HepG2 (cell line): ENCODE measurements around the gene OGFOD3. TPM values are rescaled to one million over a fixed set of nuclear protein-coding genes. Genes with fewer than 3 reads are reported as not detected.

Source experiments
- CSRNP2 ChIP-seq: sonication (generic); formaldehyde crosslinking; conservative IDR thresholded peaks from 2 replicates; pipeline ENCODE4 v1.8.0; 2022; ENCODE audit warnings: low read depth, missing genetic modification reagents
- GRHL1 ChIP-seq: sonication (generic); formaldehyde crosslinking; conservative IDR thresholded peaks from 2 replicates; pipeline ENCODE4 v1.8.0; 2022; ENCODE audit warnings: missing genetic modification reagents
- SRF ChIP-seq: IDR thresholded peaks from 2 replicates; pipeline ENCODE4 v1.6.1; 2011; ENCODE audit warnings: mild to moderate bottlenecking, low read depth, low read length, moderate library complexity
- THAP11 ChIP-seq: IDR thresholded peaks from 2 replicates; pipeline ENCODE4 v1.6.1; 2016; ENCODE audit warnings: missing biosample characterization, missing genetic modification reagents
- ZBED4 ChIP-seq: sonication (generic); formaldehyde crosslinking; IDR thresholded peaks from 2 replicates; pipeline ENCODE4 v1.4.0; 2020; ENCODE audit warnings: missing genetic modification reagents, borderline replicate concordance
- ZNF101 ChIP-seq: sonication (generic); formaldehyde crosslinking; IDR thresholded peaks from 2 replicates; pipeline ENCODE4 v1.4.0; 2020; ENCODE audit warnings: mild to moderate bottlenecking, low read depth, missing genetic modification reagents, borderline replicate concordance
- ZNF704 ChIP-seq: sonication (generic); formaldehyde crosslinking; IDR thresholded peaks from 2 replicates; pipeline ENCODE4 v1.8.1; 2023; ENCODE audit warnings: mild to moderate bottlenecking, inconsistent platforms, moderate library complexity, missing genetic modification reagents, borderline replicate concordance
- ZNF878 ChIP-seq: sonication (generic); formaldehyde crosslinking; IDR thresholded peaks from 2 replicates; pipeline ENCODE4 v1.8.1; 2023; ENCODE audit warnings: mild to moderate bottlenecking, missing genetic modification reagents, moderate library complexity
- polyA plus RNA-seq, 8 experiments: library from polyadenylated mRNA; depleted of rRNA in 3 of 8; stranded (reverse) in 7 of 8; unstranded in 1 of 8; fragments of >200 nt; fragmentation: Illumina TruSeq in 4 of 8; extraction: Trizol in 4 of 8; gene quantifications; 2 replicates each; pipeline versions ENCODE4 v1.2.1 to v1.2.3, GENCODE V29; 2011 to 2016; ENCODE audit warnings: low read depth in 4 of 8, missing spikeins in 1 of 8, mixed read lengths in 1 of 8; ENCODE audit not compliant: insufficient read depth in 1 of 8
- total RNA-seq, 5 experiments: library from RNA; depleted of rRNA; stranded (reverse); fragments of >200 nt; fragmentation: Illumina TruSeq; extraction: Trizol; gene quantifications; 2 replicates each; pipeline ENCODE4 v1.2.3, GENCODE V29; 2016; ENCODE audit warnings: low read depth in 1 of 5

Gene OGFOD3
- total and polyA plus RNA-seq, 2 of the 13 experiments (the other 11 are each of a cell fraction or from before 2014, with no cell fraction given) = 40.0 to 42.1 TPM

- no peak for TF ChIP-seq CSRNP2 (CRISPR knock-in tag)
- TF ChIP-seq ZNF878 (CRISPR knock-in tag) = peak; percentile 96
- TF ChIP-seq THAP11 (CRISPR knock-in tag) = peak; percentile 63
- no peak for TF ChIP-seq SRF
- TF ChIP-seq GRHL1 (CRISPR knock-in tag) = no peak
- peak; percentile 97 for TF ChIP-seq ZNF704 (CRISPR knock-in tag)
- TF ChIP-seq ZBED4 = peak; percentile 82
- no peak for TF ChIP-seq ZNF101 (CRISPR knock-in tag)
Measured at GRCh38 chr17:82370471-82371332, 47.7 kb downstream of the OGFOD3 start (continued).
